Kidney epithelial cell (primary cell): ENCODE data around the gene ARHGAP8. TPM values are rescaled to one million over a fixed set of nuclear protein-coding genes. Genes with fewer than 3 reads are reported as not detected.

Source experiments
- DNase-seq: peaks from one replicate; pipeline ENCODE4 v3.0.0-alpha.2; 2010; ENCODE audit warnings: low read depth
- H3K27me3 ChIP-seq: 2 replicates; pipeline ENCODE4 v1.6.0; 2011; ENCODE audit warnings: low read length; ENCODE audit not compliant: control insufficient read depth, insufficient read depth
- H3K36me3 ChIP-seq: 2 replicates; pipeline ENCODE4 v1.5.1; 2011; ENCODE audit warnings: low read length; ENCODE audit not compliant: control insufficient read depth, insufficient read depth
- H3K4me3 ChIP-seq: 2 replicates; pipeline ENCODE4 v1.5.1; 2011; ENCODE audit warnings: low read depth, mild to moderate bottlenecking, control low read depth, low read length
- CTCF ChIP-seq: IDR thresholded peaks from 2 replicates; pipeline ENCODE4 v1.5.1; 2011; ENCODE audit warnings: mild to moderate bottlenecking, moderate library complexity, low read length, control low read depth, inconsistent platforms; ENCODE audit not compliant: insufficient read depth, poor library complexity, severe bottlenecking
- total RNA-seq: library from RNA; depleted of rRNA; stranded (reverse); fragments of >200 nt; gene quantifications from 2 replicates; pipeline ENCODE4 v1.2.3, GENCODE V29; 2015

Gene ARHGAP8
- total RNA-seq, 1 donor from 2014 or later: 22.9 TPM

- no peak for DNase-seq
- no peak for TF ChIP-seq CTCF
- H3K27me3 ChIP-seq: no peaks in the 10 kb centered on the region
- no peaks in the 10 kb centered on the region for H3K36me3 ChIP-seq
- H3K4me3 ChIP-seq: no peak overlapping the region
Observed at GRCh38 chr22:44827666-44828190, 75.4 kb downstream of the ARHGAP8 start.

- H3K27me3 ChIP-seq: no peaks in the 10 kb centered on the region
- no peak overlapping the region for H3K4me3 ChIP-seq
- peak; percentile 56 for TF ChIP-seq CTCF
- no peak for DNase-seq
- no peaks in the 10 kb centered on the region for H3K36me3 ChIP-seq
Observed at GRCh38 chr22:44828193-44828592, 75.8 kb downstream of the ARHGAP8 start.

- no peak for DNase-seq
- Histone ChIP-seq H3K4me3 (no peak overlapping the region), H3K27me3 (no peaks in the 10 kb centered on the region), H3K36me3 (no peaks in the 10 kb centered on the region)
- no peak for TF ChIP-seq CTCF
Observed at GRCh38 chr22:44831885-44832284, 79.5 kb downstream of the ARHGAP8 start.

GRCh38 chr22:44834065-44834464 lies 81.7 kb downstream of the ARHGAP8 start:
- no peak for DNase-seq
- H3K27me3 ChIP-seq: no peaks in the 10 kb centered on the region
- TF ChIP-seq CTCF: no peak
- no peak overlapping the region for H3K4me3 ChIP-seq
- H3K36me3 ChIP-seq: no peaks in the 10 kb centered on the region

- Histone ChIP-seq H3K27me3 (no peaks in the 10 kb centered on the region), H3K36me3 (no peaks in the 10 kb centered on the region), H3K4me3 (no peak overlapping the region)
- DNase-seq: no peak
- TF ChIP-seq CTCF: no peak
Observed at GRCh38 chr22:44837481-44837880, 85.1 kb downstream of the ARHGAP8 start.

GRCh38 chr22:44838316-44839016 lies 86.1 kb downstream of the ARHGAP8 start:
- no peak for TF ChIP-seq CTCF
- Histone ChIP-seq H3K4me3 (no peak overlapping the region), H3K27me3 (no peaks in the 10 kb centered on the region), H3K36me3 (no peaks in the 10 kb centered on the region)
- no peak for DNase-seq
